ENCODE results near the gene DOCK8. TPM values are rescaled to one million over a fixed set of nuclear protein-coding genes. Genes with fewer than 3 reads are reported as not detected.

The DOCK8 gene
- 0.21 to 0.72 TPM (median 0.31 TPM) in 5 replicates for total RNA-seq (2022; extraction: Qiagen RNA extraction; ENCODE audit: low read depth)

DNA sequence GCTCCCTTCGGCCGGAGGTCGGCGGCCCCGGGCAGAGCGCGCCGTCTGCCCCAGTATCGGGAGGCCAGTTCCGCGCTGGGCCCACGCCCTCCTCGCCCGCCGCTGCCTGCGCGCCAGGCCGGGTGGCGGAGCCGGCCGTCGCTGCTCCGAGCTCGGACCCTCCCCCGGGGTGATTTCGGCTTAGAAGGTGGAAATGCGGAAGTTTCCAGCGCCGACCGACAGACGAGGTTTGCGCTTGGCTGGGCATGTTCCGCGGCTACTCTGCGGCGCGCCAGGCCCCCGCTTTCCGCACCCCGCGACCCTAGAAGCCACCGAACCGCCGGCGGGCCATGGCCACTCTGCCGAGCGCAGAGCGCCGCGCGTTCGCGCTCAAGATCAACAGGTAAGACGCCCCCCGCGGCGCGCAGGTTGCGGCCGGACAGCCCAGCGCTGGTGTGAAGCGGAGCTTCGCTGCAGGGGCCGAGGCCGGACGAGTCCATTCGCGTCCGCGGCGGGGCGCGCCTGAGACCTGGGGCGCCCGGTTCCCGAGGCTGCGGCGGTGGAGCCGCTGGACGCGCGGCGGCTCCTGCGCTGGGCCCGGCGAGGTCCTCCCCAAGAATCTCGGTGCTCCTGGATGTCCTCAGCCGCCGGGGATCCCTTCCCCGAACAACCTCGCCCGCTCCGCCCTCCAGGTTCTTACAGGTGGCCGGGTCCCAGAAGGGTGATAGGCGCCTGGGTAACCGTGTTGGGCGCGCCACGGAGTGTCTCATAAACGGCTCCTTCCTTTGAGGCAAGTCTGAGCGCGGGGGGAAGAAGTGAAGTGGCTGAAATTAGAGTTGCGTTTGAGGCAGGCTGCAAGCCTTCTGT, at the start of gene DOCK8:
Gene DOCK8 (plus strand): TSS at position 218 of the 846 bp plus-strand sequence. CDS start 112 bp downstream, at position 330.

DNA sequence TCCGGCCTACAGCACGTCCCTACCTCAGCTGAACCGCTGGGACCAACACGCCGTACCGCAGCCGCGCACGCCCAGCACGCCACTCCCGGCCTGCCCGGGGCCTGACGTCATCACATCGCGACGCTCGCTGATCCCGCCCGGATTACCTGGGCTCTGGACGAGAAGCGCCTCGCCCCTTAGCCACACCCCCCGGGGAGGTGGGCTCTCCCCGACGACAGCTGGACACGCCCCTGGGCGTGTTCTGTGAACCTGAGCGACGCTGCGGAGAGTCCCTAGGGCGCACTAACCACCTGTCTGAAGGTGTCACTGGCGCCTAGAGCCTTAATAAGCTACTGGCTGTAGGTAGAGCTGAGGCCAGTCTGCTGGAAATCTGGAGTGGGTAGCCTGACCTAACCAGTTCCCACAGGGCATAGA, 35.7 kb upstream of the DOCK8 start, which contains the start of gene ZNG1A:
Gene ZNG1A (minus strand): TSS at position 87 of the 414 bp plus-strand sequence. CDS start 87 bp downstream, outside the sequence.

DNA sequence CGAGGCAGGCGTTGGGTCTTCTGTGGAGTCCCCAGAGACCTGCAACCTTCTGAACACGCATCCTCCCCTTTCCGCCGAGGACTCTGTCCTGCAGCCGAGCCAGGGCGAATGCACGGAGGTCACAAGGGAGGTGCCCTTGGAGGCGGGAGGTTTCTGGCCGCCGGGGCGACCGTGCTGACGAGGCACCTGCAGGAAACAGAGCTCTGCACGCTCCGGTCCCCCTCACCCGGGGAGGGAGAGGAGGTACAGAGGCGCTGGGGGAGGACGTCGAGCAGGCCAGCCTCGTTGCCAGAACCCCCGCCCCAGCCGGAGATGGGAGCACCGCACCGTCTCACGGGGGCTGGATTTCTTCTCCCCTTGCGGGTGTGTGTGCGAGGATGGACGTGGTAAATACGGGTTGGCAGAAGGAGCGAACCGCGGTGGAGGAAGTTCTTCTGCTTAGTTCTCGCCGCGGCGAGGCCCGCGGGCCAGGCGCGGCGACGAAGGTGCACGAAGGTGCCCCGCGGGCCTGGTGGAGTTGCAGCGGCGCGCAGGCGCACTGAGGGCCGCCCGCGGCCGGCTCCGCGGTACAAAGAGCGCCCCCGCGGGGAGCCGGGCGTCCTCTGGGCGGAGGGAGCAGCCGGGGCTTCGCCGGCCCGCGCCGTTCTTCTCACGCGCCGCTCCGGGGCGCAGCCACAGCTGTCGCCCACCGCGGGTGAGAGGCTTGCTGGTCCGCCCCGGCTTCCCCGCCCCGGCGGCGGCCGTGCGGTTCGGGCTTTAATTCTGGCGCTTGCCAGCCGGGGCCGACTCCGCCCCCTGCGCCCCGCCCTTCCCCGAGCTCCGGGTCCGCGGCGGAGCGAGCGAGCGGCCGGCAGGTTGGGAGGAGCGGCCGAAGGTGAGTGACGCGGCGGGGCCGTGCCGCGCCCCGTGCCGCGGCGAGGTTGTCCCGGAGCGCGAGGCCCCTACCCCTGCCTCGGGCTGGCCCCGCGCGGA, 289.5 kb downstream of the DOCK8 start, which contains the start of gene KANK1:
Gene KANK1 (plus strand): TSS at position 815 of the 972 bp plus-strand sequence.

Other genes with a start within 250 kb of the DOCK8 start
- 6.3 to 13.0 TPM (median 12.3 TPM) in 5 replicates for gene WASHC1, start 185.4 kb upstream of the DOCK8 start, total RNA-seq (2022; extraction: Qiagen RNA extraction; ENCODE audit: low read depth)
- 0.31 to 0.56 TPM (median 0.38 TPM) in 5 replicates for gene FOXD4, start 96.4 kb upstream of the DOCK8 start, total RNA-seq (2022; extraction: Qiagen RNA extraction; ENCODE audit: low read depth)
- 24.8 to 31.0 TPM (median 29.3 TPM) in 5 replicates for gene ZNG1A, start 35.8 kb upstream of the DOCK8 start, total RNA-seq (2022; extraction: Qiagen RNA extraction; ENCODE audit: low read depth)

Data from A549 treated with RU486 at 1 μM for 4 hours (cell line).